ENCODE measurements around the gene ENC1.

GRCh38 chr5:74643111-74643562 lies 2.6 kb upstream of the ENC1 start:
- TF ChIP-seq CTCF (IDR thresholded peaks at IDR 0.05 in 2 of 3, conservative IDR thresholded peaks at IDR 0.05 in 1 of 3; ENCODE audit: control insufficient read depth in 2 of 3, extremely low read depth in 1 of 3, insufficient read depth in 1 of 3, low read depth in 3 of 3, low read length in 3 of 3): no peak
- TF ChIP-seq EZH2 (IDR thresholded peaks at IDR 0.05; ENCODE audit: borderline replicate concordance, control insufficient read depth, low read depth, low read length): no peak
- no peak for TF ChIP-seq JUND (IDR thresholded peaks at IDR 0.05; ENCODE audit: low read depth, low read length)
- no peak for TF ChIP-seq CREB1 (IDR thresholded peaks at IDR 0.05; ENCODE audit: low read depth)
- no peak for TF ChIP-seq TAF1 (IDR thresholded peaks at IDR 0.05; ENCODE audit: borderline replicate concordance, low read depth, low read length)
- TF ChIP-seq NFYA (IDR thresholded peaks at IDR 0.05; ENCODE audit: borderline replicate concordance, low read depth, low read length): no peak
- TF ChIP-seq CEBPB (IDR thresholded peaks at IDR 0.05; ENCODE audit: borderline replicate concordance in 1 of 2, low read depth in 2 of 2, low read length in 2 of 2): no peak
- TF ChIP-seq POLR2AphosphoS5 (IDR thresholded peaks at IDR 0.05; ENCODE audit: low read length): no peak
- no peak for TF ChIP-seq PAX8 (IDR thresholded peaks at IDR 0.05)
- no peak for TF ChIP-seq POLR2A (IDR thresholded peaks at IDR 0.05; ENCODE audit: low read depth, low read length)
- TF ChIP-seq TCF7 (IDR thresholded peaks at IDR 0.05; ENCODE audit: borderline replicate concordance): no peak
- TF ChIP-seq NFXL1 (IDR thresholded peaks at IDR 0.05; ENCODE audit: borderline replicate concordance): no peak

Measured in GM12878 (cell line).